ENCODE data around the gene DAGLA. TPM values are rescaled to one million over a fixed set of nuclear protein-coding genes. Genes with fewer than 3 reads are reported as not detected.
"Not testable (repeated sequence)": the region's sequence is repeated elsewhere in the genome, so short reads cannot be mapped to it uniquely, and the experiment has no call there.

DAGLA gene
- total RNA-seq, 2 experiments from 2014 or later = 0.05 TPM; not detected in 1

DNA sequence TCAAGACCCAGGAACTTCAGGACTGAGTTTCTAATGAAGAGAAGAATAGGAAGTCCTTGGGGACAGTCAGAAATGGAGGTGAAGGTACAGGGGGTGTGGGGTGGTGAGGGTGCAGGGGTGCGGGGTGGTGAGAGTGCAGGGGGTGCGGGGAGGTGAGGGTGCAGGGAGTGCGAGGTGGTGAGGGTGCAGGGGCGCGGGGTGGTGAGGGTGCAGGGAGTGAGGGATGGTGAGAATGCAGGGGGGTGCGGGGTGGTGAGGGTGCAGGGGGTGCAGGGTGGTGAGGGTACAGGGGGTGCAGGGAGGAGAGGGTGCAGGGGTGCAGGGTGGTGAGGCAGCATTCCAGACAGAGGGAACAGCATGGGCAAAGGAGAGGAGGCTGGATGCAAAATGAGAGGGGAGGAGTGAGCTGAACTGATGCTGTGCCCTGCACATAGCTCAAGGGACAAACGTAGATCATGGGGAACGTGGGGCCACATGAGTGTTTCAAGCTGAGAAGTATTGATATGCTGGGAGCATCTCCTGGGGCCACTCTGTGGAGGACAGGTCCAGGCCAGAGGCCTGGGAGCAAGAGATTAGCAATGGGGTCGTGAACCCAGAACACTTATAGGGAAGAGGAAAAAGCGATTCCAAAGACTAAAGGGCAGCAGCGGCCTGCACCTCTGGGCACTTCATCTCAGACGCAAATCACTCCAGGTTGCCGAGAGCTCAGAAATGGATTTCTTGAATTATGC, 23.7 kb upstream of the DAGLA start:
- no peaks in the 10 kb centered on the region for H3K36me3 Mint-ChIP-seq (ENCODE audit: low read depth)
- DNase-seq (no peak), ATAC-seq (no peak)
- ChIA-PET POLR2A (no interaction called here), CTCF (interaction anchor here (0.8 kb wide), 1 partner anchor 18 kb away, joined by 3 read pairs; no protein-coding TSS in a partner anchor)
- H3K4me3 Mint-ChIP-seq = no peak overlapping the region
- H3K27me3 Mint-ChIP-seq = peaks cover 15% of the 10 kb centered on the region
- H3K4me1 Mint-ChIP-seq (ENCODE audit: low read depth) = no peaks in the 10 kb centered on the region
- no peaks in the 10 kb centered on the region for H3K9me3 Mint-ChIP-seq
- intact Hi-C loops (cut with micrococcal nuclease) = no loop called here
- no peak overlapping the region for H3K27ac Mint-ChIP-seq
- TF ChIP-seq, protein P1, sequence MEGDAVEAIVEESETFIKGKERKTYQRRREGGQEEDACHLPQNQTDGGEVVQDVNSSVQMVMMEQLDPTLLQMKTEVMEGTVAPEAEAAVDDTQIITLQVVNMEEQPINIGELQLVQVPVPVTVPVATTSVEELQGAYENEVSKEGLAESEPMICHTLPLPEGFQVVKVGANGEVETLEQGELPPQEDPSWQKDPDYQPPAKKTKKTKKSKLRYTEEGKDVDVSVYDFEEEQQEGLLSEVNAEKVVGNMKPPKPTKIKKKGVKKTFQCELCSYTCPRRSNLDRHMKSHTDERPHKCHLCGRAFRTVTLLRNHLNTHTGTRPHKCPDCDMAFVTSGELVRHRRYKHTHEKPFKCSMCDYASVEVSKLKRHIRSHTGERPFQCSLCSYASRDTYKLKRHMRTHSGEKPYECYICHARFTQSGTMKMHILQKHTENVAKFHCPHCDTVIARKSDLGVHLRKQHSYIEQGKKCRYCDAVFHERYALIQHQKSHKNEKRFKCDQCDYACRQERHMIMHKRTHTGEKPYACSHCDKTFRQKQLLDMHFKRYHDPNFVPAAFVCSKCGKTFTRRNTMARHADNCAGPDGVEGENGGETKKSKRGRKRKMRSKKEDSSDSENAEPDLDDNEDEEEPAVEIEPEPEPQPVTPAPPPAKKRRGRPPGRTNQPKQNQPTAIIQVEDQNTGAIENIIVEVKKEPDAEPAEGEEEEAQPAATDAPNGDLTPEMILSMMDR (IDR thresholded peaks at IDR 0.05) = no peak

DNA sequence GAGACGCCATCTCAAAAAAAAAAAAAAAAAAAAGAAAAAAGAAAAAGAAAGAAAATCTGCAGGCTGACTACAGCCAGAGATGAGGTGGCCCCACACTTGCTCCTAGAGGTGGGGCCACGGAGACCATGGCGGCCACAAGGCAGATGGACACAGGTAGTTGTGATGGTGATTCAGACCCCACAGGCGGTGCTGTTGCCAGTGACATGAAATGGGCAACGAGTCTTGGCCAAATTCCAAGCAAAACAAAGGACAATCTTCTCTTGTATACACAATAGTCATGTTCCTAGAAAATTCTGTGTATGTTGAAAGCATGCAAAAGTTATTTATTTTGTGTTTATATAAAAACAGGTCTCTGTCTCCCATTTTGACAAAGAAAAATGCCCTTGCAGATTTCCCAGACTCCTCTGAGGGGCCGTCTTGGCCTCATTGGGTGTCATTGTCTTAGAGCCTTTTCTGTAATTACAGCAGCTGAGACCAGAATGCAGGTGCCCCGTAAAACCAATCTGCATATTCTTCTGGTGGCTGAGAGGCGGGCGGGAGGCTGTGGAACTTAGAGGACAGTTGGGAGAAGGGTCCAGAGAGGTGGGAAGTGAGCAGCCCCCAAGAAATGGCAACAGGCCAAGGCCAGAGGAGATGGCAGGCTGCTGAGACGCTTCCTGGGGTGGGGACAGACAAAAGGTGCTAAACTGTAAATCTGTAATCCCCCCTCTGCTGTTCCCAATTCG, 22.5 kb upstream of the DAGLA start:
- intact Hi-C loops (cut with micrococcal nuclease) = no loop called here
- no peaks in the 10 kb centered on the region for H3K4me1 Mint-ChIP-seq (ENCODE audit: low read depth)
- ChIA-PET POLR2A (no interaction called here), CTCF (no interaction called here)
- TF ChIP-seq, protein P1 (IDR thresholded peaks at IDR 0.05) = no peak
- ATAC-seq (no peak), DNase-seq (no peak)
- peaks cover 10% of the 10 kb centered on the region for H3K27me3 Mint-ChIP-seq
- no peaks in the 10 kb centered on the region for H3K36me3 Mint-ChIP-seq (ENCODE audit: low read depth)
- H3K9me3 Mint-ChIP-seq = no peaks in the 10 kb centered on the region
- no peak overlapping the region for H3K4me3 Mint-ChIP-seq
- H3K27ac Mint-ChIP-seq = no peak overlapping the region

DNA sequence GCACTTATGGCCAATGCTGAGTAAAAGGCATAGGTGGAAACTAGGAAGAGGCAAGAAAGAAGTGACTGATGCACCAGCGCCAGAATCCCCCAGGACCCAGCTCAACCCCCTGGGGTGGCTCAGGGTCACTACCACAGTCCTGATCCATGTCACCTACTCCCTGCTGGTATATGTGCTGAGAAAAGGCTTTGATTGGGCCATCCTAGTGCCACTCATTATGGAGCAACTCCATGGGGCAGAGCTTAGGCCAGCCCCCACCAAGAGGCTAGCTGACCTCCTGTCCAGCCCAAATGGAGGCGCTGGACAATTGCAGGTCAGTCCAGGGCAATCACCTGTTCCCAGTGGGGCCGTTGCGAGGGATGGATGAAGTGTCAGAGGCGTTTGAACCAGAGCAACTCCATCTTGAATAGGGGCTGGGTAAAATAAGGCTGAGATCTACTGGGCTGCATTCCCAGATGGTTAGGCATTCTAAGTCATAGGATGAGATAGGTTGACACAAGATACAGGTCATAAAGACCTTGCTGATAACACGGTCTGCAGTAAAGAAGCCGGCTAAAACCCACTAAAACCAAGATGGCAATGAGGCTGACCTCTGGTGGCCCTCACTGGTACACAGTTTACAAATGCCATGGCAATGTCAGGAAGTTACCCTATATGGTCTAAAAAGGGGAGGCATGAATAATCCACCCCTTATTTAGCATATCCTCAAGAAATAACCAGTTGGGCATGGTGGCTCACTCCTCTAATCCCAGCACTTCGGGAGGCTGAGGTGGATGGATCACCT, 20.6 kb upstream of the DAGLA start:
- TF ChIP-seq, protein P1 (IDR thresholded peaks at IDR 0.05) = no peak
- Mint-ChIP-seq H3K4me1 (ENCODE audit: low read depth) (no peaks in the 10 kb centered on the region), H3K36me3 (ENCODE audit: low read depth) (no peaks in the 10 kb centered on the region), H3K9me3 (no peaks in the 10 kb centered on the region), H3K4me3 (no peak overlapping the region), H3K27ac (no peak overlapping the region), H3K27me3 (peaks cover 8% of the 10 kb centered on the region)
- no peak for DNase-seq
- ATAC-seq = no peak
- CTCF ChIA-PET = interaction anchor here (0.8 to 1.3 kb wide), 2 partner anchors 50 to 74 kb away, joined by 3 read pairs; no protein-coding TSS in a partner anchor
- POLR2A ChIA-PET = no interaction called here
- intact Hi-C loops (cut with micrococcal nuclease) = no loop called here

DNA sequence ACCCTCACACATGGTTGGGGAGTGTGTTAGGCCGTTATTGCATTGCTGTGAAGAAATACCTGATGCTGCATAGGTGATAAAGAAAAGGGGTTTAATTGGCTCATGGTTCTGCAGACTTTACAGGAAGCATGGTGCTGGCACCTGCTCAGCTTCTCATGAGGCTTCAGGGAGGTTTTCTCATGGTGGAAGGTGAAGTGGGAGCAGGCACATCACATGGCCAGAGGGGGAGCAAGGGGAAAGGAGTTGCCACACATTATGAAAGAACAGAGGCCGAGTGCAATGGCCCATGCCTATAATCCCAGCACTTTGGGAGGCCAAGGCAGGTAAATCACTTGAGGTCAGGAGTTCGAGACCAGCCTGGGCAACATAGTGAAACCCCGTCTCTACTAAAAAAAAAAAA, 19.2 kb upstream of the DAGLA start:
- ATAC-seq; H3K4me3 Mint-ChIP-seq; H3K4me1 Mint-ChIP-seq (ENCODE audit: low read depth); H3K27ac Mint-ChIP-seq; H3K9me3 Mint-ChIP-seq; H3K36me3 Mint-ChIP-seq (ENCODE audit: low read depth); POLR2A ChIA-PET; DNase-seq; intact Hi-C loops (cut with micrococcal nuclease); H3K27me3 Mint-ChIP-seq: not testable (repeated sequence)
- CTCF ChIA-PET = interaction anchor here (1.3 kb wide), 1 partner anchor 73 kb away, joined by 3 read pairs; no protein-coding TSS in a partner anchor

DNA sequence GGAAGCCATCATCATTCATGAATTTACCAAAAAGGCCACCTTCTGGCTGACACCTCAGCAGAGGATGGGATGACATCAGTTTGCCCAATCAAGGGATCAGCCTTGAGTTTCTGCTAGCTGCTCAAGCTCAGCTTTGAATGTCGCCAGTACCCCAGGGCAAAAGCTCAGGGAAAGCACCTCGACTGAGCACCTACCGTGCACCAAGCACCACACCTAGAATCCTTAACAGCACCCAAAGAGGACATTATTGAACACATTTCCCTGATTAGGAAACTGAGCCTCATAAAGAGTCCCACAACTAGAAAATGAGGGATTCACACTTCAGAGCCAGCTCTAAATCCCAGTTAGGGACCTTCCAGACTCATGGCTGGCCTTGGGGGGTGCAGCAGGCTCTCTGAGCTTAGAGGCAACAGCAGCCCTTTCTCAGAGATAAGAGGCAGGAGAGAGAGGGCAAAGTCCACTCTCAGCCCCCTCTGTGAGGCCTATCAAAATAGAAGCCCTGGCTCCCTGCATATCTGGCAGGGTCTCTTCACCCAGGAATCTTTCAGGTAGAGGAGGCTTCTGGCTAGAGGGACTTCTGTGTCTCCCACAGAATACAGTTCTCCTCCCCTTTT, 13.4 kb upstream of the DAGLA start:
- Mint-ChIP-seq H3K27me3 (peaks cover 7% of the 10 kb centered on the region), H3K36me3 (ENCODE audit: low read depth) (no peaks in the 10 kb centered on the region), H3K9me3 (no peaks in the 10 kb centered on the region), H3K4me3 (no peak overlapping the region), H3K27ac (no peak overlapping the region), H3K4me1 (ENCODE audit: low read depth) (no peaks in the 10 kb centered on the region)
- ATAC-seq (no peak), DNase-seq (no peak)
- POLR2A ChIA-PET = no interaction called here
- intact Hi-C loops (cut with micrococcal nuclease) = no loop called here
- TF ChIP-seq, protein P1 (IDR thresholded peaks at IDR 0.05) = no peak
- CTCF ChIA-PET = interaction anchor here (1.2 to 3.9 kb wide), 5 partner anchors 12 to 87 kb away, joined by 3 to 15 read pairs (median 4); no protein-coding TSS in a partner anchor

Data from activated CD8-positive, alpha-beta T cell treated with anti-CD3 and anti-CD28 coated beads for 36 hours (primary cell).